PC-9 (cell line): ENCODE data around the gene SYMPK. TPM values are rescaled to one million over a fixed set of nuclear protein-coding genes. Genes with fewer than 3 reads are reported as not detected.

Source experiments
- BruUV-seq: library from RNA; stranded (reverse); fragments of 400-500 nt; replicated peaks from 2 replicates; lab custom pipeline; 2021; lab: Mats Ljungman, UMichigan
- CTCF ChIA-PET: fragments of 300-600 bp; sonication (Branson Sonifier 250); formaldehyde crosslinking; loops from one replicate; lab custom pipeline; 2022; ENCODE audit warnings: antibody characterized with exemption; lab: Charles Lee
- POLR2A ChIA-PET: fragments of 300-600 bp; sonication (Branson Sonifier 250); formaldehyde crosslinking; loops from one replicate; lab custom pipeline; 2022; ENCODE audit warnings: antibody characterized with exemption; ENCODE audit not compliant: unreplicated experiment; lab: Charles Lee
- DNase-seq, 2 experiments: peaks; one replicate each; pipeline versions ENCODE4 v3.0.0 to v3.0.0-alpha.2; 2015 to 2022; ENCODE audit warnings: mixed read lengths in 1 of 2
- H2AFZ ChIP-seq: fragments of 200-600 bp; sonication (generic); 2 replicates; pipeline ENCODE4 v1.8.1; 2017; ENCODE audit warnings: antibody characterized with exemption
- H3F3A ChIP-seq: fragments of 200-600 bp; sonication (generic); 2 replicates; pipeline ENCODE4 v1.8.1; 2017; ENCODE audit warnings: antibody characterized with exemption, mild to moderate bottlenecking, low read depth; ENCODE audit not compliant: insufficient read depth
- H3K27ac ChIP-seq: fragments of 200-600 bp; sonication (generic); 2 replicates; pipeline ENCODE4 v1.6.1; 2016; ENCODE audit warnings: mixed run types
- H3K27me3 ChIP-seq: fragments of 200-600 bp; sonication (generic); 2 replicates; pipeline ENCODE4 v1.6.1; 2016; ENCODE audit warnings: low read depth, mixed run types; ENCODE audit not compliant: insufficient read depth
- H3K36me3 ChIP-seq: fragments of 200-600 bp; sonication (generic); 2 replicates; pipeline ENCODE4 v1.6.1; 2016; ENCODE audit warnings: low read depth, mixed run types
- H3K4me1 ChIP-seq: fragments of 200-600 bp; sonication (generic); replicated peaks from 2 replicates; pipeline ENCODE4 v1.6.1; 2016; ENCODE audit warnings: mixed run types; ENCODE audit not compliant: insufficient read depth
- H3K4me2 ChIP-seq: fragments of 200-600 bp; sonication (generic); 2 replicates; pipeline ENCODE4 v1.6.1; 2017; ENCODE audit warnings: mixed run types
- H3K4me3 ChIP-seq: fragments of 200-600 bp; sonication (generic); 2 replicates; pipeline ENCODE4 v1.6.1; 2016; ENCODE audit warnings: mixed run types
- H3K79me2 ChIP-seq: fragments of 200-600 bp; sonication (generic); 2 replicates; pipeline ENCODE4 v1.6.1; 2017; ENCODE audit warnings: low read depth, mixed run types
- H3K9me2 ChIP-seq: fragments of 200-600 bp; sonication (generic); 2 replicates; pipeline ENCODE4 v1.8.1; 2017; ENCODE audit warnings: mild to moderate bottlenecking; ENCODE audit not compliant: insufficient read depth
- H3K9me3 ChIP-seq: fragments of 200-600 bp; sonication (generic); 2 replicates; pipeline ENCODE4 v1.8.1; 2016; ENCODE audit warnings: low read depth; ENCODE audit not compliant: insufficient read depth
- H4K20me1 ChIP-seq: fragments of 200-600 bp; sonication (generic); 2 replicates; pipeline ENCODE4 v1.8.1; 2017; ENCODE audit not compliant: insufficient read depth
- EZH2 ChIP-seq: fragments of 200-600 bp; sonication (generic); IDR thresholded peaks from 2 replicates; pipeline ENCODE4 v1.8.0; 2017; ENCODE audit warnings: antibody characterized with exemption, low read depth
- intact Hi-C: fragments of 100-400 bp; cut with micrococcal nuclease; formaldehyde crosslinking; loops from one replicate; pipeline ENCODE4 v1.10.0; 2022; ENCODE audit not compliant: unreplicated experiment
- total RNA-seq: library from RNA; stranded (reverse); gene quantifications from 2 replicates; pipeline ENCODE4 v1.2.3, GENCODE V29; 2021
- TF ChIP-seq, protein P1 (sequence below): fragments of 200-600 bp; sonication (generic); conservative IDR thresholded peaks from 2 replicates; pipeline ENCODE4 v1.6.1; 2017; ENCODE audit warnings: mixed run types, antibody characterized with exemption, mild to moderate bottlenecking, moderate library complexity

SYMPK gene
- total RNA-seq, 1 experiment from 2014 or later, result 85.5 TPM

DNA sequence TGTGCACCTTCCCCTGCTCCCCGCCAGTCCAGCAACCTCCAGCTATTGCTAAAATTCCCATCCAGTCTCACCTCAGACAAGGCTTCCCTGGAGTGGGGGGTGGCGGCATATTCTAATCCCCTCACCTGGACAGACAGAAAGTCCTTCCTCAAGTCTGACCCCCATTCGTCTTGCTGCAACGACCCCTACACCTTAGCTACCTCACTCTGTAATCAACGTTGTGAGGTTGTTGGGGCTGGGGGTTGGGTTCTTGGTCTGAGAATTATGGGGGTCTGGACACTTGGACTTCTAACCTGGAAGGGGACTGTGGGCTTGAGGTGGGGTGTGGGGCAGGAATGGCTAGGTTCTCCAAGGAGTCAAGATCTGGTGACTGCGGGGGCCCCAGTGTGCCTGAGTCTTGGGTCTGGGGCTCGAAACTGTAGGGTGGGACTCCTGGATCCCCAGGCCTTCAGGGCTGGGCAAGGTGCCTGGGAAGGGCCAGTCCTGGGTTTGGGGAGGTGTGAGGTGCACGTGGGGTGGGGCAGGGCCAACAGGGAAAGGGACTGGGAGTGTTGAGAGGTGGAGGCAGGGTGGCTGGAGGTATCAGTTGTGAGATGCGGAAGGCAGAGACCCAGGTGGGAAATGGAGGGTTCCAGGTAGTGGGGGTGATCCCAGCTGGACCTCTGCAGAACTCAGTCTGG lies 2.5 kb upstream of the SYMPK start:
- Histone ChIP-seq H3K27me3 (peaks cover 47% of the 10 kb centered on the region), H3K9me2 (no peaks in the 10 kb centered on the region), H3K36me3 (0 out of 2 replicates have a peak, but pooled peaks cover 4% of the 10 kb centered on the region), H3K4me3 (no peak overlapping the region), H3K27ac (no peak overlapping the region), H4K20me1 (no peaks in the 10 kb centered on the region), H3K4me1 (peaks cover 15% of the 10 kb centered on the region), H3K79me2 (peaks cover 24% of the 10 kb centered on the region), H3K9me3 (no peaks in the 10 kb centered on the region), H3F3A (peaks cover 12% of the 10 kb centered on the region; the same call in 1 of the 2 replicates), H3K4me2 (no peak overlapping the region), H2AFZ (no peak overlapping the region)
- BruUV-seq, result no TSS peak
- intact Hi-C loops, result loop anchor here (10.0 kb wide), 2 partner anchors 209 to 399 kb away; no protein-coding TSS in a partner anchor
- ChIA-PET CTCF (no interaction called here), POLR2A (no interaction called here)
- no peak for DNase-seq
- no peak for TF ChIP-seq EZH2
- TF ChIP-seq, protein P1, sequence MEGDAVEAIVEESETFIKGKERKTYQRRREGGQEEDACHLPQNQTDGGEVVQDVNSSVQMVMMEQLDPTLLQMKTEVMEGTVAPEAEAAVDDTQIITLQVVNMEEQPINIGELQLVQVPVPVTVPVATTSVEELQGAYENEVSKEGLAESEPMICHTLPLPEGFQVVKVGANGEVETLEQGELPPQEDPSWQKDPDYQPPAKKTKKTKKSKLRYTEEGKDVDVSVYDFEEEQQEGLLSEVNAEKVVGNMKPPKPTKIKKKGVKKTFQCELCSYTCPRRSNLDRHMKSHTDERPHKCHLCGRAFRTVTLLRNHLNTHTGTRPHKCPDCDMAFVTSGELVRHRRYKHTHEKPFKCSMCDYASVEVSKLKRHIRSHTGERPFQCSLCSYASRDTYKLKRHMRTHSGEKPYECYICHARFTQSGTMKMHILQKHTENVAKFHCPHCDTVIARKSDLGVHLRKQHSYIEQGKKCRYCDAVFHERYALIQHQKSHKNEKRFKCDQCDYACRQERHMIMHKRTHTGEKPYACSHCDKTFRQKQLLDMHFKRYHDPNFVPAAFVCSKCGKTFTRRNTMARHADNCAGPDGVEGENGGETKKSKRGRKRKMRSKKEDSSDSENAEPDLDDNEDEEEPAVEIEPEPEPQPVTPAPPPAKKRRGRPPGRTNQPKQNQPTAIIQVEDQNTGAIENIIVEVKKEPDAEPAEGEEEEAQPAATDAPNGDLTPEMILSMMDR, result no peak

GRCh38 chr19:45864629-45865082 lies 1.7 kb upstream of the SYMPK start:
- Histone ChIP-seq H3K36me3 (peaks cover 5% of the 10 kb centered on the region; the same call in 1 of the 2 replicates), H3K9me2 (no peaks in the 10 kb centered on the region), H3F3A (peaks cover 18% of the 10 kb centered on the region; the same call in 1 of the 2 replicates), H3K79me2 (peaks cover 30% of the 10 kb centered on the region), H3K27ac (no peak overlapping the region), H3K27me3 (peaks cover 47% of the 10 kb centered on the region), H2AFZ (no peak overlapping the region), H3K4me3 (no peak overlapping the region), H4K20me1 (no peaks in the 10 kb centered on the region), H3K4me2 (no peak overlapping the region), H3K9me3 (no peaks in the 10 kb centered on the region), H3K4me1 (peaks cover 15% of the 10 kb centered on the region)
- POLR2A ChIA-PET, result interaction anchor here (0.5 to 0.6 kb wide), 2 partner anchors 63 to 269 kb away, joined by 3 to 4 read pairs; no protein-coding TSS in a partner anchor
- no TSS peak for BruUV-seq
- DNase-seq, result no peak
- intact Hi-C loops, result loop anchor here (10.0 kb wide), 2 partner anchors 210 to 400 kb away; no protein-coding TSS in a partner anchor
- CTCF ChIA-PET, result no interaction called here
- no peak for TF ChIP-seq EZH2
- TF ChIP-seq, protein P1, result no peak

DNA sequence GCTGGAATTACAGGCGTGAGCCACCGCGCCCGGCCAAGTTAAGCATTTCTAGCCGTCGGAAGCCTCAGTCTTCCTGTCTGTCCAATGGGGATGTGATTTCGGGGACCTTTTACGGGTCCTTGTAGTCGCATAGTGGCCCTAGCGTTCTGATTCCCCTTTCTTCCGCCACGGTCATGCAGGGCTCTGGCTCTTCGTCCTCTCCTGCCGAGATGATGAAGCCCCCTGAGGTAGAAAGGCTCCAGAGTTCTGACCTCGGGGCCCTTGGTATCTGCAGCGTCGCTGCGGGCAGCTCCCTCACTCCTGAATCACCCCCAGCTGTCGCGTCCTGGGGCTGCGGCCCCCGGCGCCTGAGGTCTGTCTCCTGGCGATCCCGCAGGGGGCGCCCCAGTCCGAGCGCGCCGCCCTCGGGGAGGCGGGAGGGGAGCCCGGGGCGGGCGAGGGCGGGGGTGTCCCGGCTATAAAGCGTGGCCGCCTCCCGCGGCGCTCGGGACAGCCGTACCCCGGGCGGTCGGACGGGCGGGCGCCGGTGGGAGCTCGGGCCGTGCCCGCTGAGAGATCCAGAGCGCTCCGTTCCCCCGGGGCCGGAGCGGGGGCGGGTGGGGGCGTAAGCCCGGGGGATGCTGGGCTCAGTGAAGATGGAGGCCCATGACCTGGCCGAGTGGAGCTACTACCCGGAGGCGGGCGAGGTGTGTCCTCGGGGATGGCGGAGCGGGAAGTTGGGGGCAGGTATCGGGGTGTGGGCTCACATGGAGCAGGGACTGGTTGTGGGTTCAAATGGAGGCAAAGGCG lies 1.1 kb upstream of the SYMPK start, which contains the start of gene FOXA3:
TSS of gene FOXA3 (plus strand) at position 487 of the 789 bp plus-strand sequence. CDS start at position 618, 131 bp downstream.
- Histone ChIP-seq H3K36me3 (peaks cover 11% of the 10 kb centered on the region; the same call in 1 of the 2 replicates), H3K27ac (no peak within 1 kb of the TSS), H3F3A (peaks cover 19% of the 10 kb centered on the region; the same call in 1 of the 2 replicates), H3K9me2 (no peaks in the 10 kb centered on the region), H3K27me3 (peaks cover 47% of the 10 kb centered on the region), H3K9me3 (no peaks in the 10 kb centered on the region), H3K4me3 (peak within 1 kb of the TSS; percentile 67; the same call in 1 of the 2 replicates), H2AFZ (peak within 1 kb of the TSS; percentile 91), H3K79me2 (peaks cover 36% of the 10 kb centered on the region), H4K20me1 (peaks cover 4% of the 10 kb centered on the region; the same call in 1 of the 2 replicates), H3K4me2 (peak within 1 kb of the TSS; percentile 75), H3K4me1 (peaks cover 15% of the 10 kb centered on the region)
- BruUV-seq, result no TSS peak
- intact Hi-C loops, result loop anchor here (1.0 to 10.0 kb wide), 3 partner anchors 22 to 401 kb away; partner anchors contain the start of gene IRF2BP1
- ChIA-PET POLR2A (interaction anchor here (0.5 to 1.0 kb wide), 10 partner anchors 39 to 409 kb away, joined by 3 to 10 read pairs (median 4); partner anchors contain the start of genes CCDC61 and MYPOP), CTCF (interaction anchor here (0.7 to 1.5 kb wide), 4 partner anchors 18 to 213 kb away, joined by 3 to 6 read pairs (median 4); no protein-coding TSS in a partner anchor)
- DNase-seq, result peak in 1 of 2 experiments; percentile 43
- TF ChIP-seq, protein P1, result no peak; the same call in 1 of the 2 replicates
- peak; percentile 37; the same call in 1 of the 2 replicates for TF ChIP-seq EZH2
